ENCODE measurements around the gene RNASET2.

The RNASET2 gene

GRCh38 chr6:166989427-166990032 is 33.2 kb upstream of the RNASET2 start:
- no peak overlapping the region for H3K4me3 ChIP-seq (ENCODE audit: low read depth in 1 of 2, low read length in 2 of 2)
- peaks cover 0 to 10% of the 10 kb centered on the region in 2 donors for H3K4me1 ChIP-seq (ENCODE audit: control insufficient read depth in 1 of 2, insufficient read depth in 2 of 2, low read length in 2 of 2)
- no peaks in the 10 kb centered on the region for H3K9me3 ChIP-seq (ENCODE audit: control insufficient read depth in 1 of 2, low read length in 2 of 2)
- no peak overlapping the region for H3K9ac ChIP-seq (ENCODE audit: low read depth in 1 of 2, low read length in 2 of 2)
- H3K27me3 ChIP-seq (ENCODE audit: control insufficient read depth in 1 of 2, insufficient read depth in 2 of 2, low read length in 2 of 2), result no peaks in the 10 kb centered on the region
- no peak overlapping the region for H3K27ac ChIP-seq (ENCODE audit: low read depth, low read length)
- no peaks in the 10 kb centered on the region for H3K36me3 ChIP-seq (ENCODE audit: control insufficient read depth in 1 of 2, insufficient read depth in 2 of 2, low read length in 2 of 2)

GRCh38 chr6:166988674-166989201 is 32.4 kb upstream of the RNASET2 start:
- Histone ChIP-seq H3K9ac (ENCODE audit: low read depth in 1 of 2, low read length in 2 of 2) (no peak overlapping the region), H3K27ac (ENCODE audit: low read depth, low read length) (no peak overlapping the region)

DNA sequence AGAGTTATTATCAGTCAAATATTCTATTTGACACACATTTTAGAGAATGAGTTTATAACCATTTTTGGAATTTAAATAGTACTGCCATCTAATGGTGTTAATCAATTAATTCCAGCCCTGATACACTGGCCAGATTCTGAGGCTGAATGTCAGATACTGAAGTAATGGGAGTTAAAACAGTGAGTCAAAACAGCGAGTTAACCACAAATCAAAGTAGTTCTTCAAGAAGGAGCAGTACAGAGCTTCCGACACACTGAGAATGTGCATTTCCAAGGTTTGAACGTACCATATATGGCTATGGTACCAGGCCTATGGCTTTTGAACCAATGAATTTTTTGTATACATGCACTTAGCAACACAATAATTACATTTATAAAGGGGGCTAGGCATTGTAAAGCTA is 31.6 kb upstream of the RNASET2 start:
- Histone ChIP-seq H3K4me3 (ENCODE audit: low read depth in 1 of 2, low read length in 2 of 2) (no peak overlapping the region), H3K9me3 (ENCODE audit: control insufficient read depth in 1 of 2, low read length in 2 of 2) (no peaks in the 10 kb centered on the region), H3K9ac (ENCODE audit: low read depth in 1 of 2, low read length in 2 of 2) (no peak overlapping the region)

More at GRCh38 chr6:166988674-166989201, 32.4 kb upstream of the RNASET2 start:
- Histone ChIP-seq H3K4me3 (ENCODE audit: low read depth in 1 of 2, low read length in 2 of 2) (no peak overlapping the region), H3K27me3 (ENCODE audit: control insufficient read depth in 1 of 2, insufficient read depth in 2 of 2, low read length in 2 of 2) (no peaks in the 10 kb centered on the region), H3K36me3 (ENCODE audit: control insufficient read depth in 1 of 2, insufficient read depth in 2 of 2, low read length in 2 of 2) (no peaks in the 10 kb centered on the region), H3K9me3 (ENCODE audit: control insufficient read depth in 1 of 2, low read length in 2 of 2) (no peaks in the 10 kb centered on the region), H3K4me1 (ENCODE audit: control insufficient read depth in 1 of 2, insufficient read depth in 2 of 2, low read length in 2 of 2) (peaks cover 0 to 10% of the 10 kb centered on the region in 2 donors)

DNA sequence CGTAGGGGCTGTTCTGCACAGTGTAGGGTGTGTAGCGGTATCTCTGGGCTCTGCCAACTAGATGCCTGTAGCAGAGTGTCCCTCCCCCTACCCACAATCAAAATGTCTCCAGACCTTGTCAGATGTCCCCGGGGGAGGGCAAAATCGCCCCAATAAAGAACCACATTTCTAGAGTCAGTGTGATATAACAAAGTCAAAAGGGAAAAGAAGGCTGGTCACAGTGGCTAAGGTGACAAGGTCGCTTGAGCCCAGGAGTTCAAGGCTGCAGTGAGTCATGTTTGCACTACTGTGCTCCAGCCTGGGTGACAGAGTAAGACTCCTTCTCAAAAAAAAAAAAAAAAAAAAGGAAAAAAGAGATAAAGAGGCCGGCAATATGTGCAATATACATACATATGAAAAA is 31.1 kb upstream of the RNASET2 start:
- H3K9ac ChIP-seq (ENCODE audit: low read depth in 1 of 2, low read length in 2 of 2), result no peak overlapping the region
- no peaks in the 10 kb centered on the region for H3K27me3 ChIP-seq (ENCODE audit: control insufficient read depth in 1 of 2, insufficient read depth in 2 of 2, low read length in 2 of 2)
- no peaks in the 10 kb centered on the region for H3K9me3 ChIP-seq (ENCODE audit: control insufficient read depth in 1 of 2, low read length in 2 of 2)
- H3K4me1 ChIP-seq (ENCODE audit: control insufficient read depth in 1 of 2, insufficient read depth in 2 of 2, low read length in 2 of 2), result peaks cover 0 to 10% of the 10 kb centered on the region in 2 donors
- H3K4me3 ChIP-seq (ENCODE audit: low read depth in 1 of 2, low read length in 2 of 2), result no peak overlapping the region
- H3K27ac ChIP-seq (ENCODE audit: low read depth, low read length), result no peak overlapping the region
- no peaks in the 10 kb centered on the region for H3K36me3 ChIP-seq (ENCODE audit: control insufficient read depth in 1 of 2, insufficient read depth in 2 of 2, low read length in 2 of 2)

More for the DNA sequence above, 31.6 kb upstream of the RNASET2 start:
- H3K27ac ChIP-seq (ENCODE audit: low read depth, low read length), result no peak overlapping the region
- peaks cover 0 to 10% of the 10 kb centered on the region in 2 donors for H3K4me1 ChIP-seq (ENCODE audit: control insufficient read depth in 1 of 2, insufficient read depth in 2 of 2, low read length in 2 of 2)
- H3K27me3 ChIP-seq (ENCODE audit: control insufficient read depth in 1 of 2, insufficient read depth in 2 of 2, low read length in 2 of 2), result no peaks in the 10 kb centered on the region
- H3K36me3 ChIP-seq (ENCODE audit: control insufficient read depth in 1 of 2, insufficient read depth in 2 of 2, low read length in 2 of 2), result no peaks in the 10 kb centered on the region

DNA sequence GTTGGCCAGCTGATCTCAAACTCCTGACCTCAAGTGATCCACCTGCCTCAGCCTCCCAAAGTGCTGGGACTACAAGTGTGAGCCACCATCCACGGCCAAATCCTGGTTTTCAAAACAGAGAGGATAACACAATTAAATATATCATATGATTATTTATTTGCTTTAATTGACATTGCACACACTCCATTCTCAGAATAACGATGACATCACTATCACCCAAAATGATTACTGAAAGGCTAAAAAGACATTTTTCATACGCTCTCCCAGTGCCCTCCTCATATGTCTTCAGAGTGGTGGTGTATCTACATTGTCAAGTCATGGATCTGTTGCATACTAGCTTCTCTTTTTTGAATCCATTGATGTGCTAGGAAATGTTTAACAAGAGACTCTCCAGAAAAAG is 24.4 kb upstream of the RNASET2 start:
- Histone ChIP-seq H3K4me3 (ENCODE audit: low read depth in 1 of 2, low read length in 2 of 2) (no peak overlapping the region), H3K4me1 (ENCODE audit: control insufficient read depth in 1 of 2, insufficient read depth in 2 of 2, low read length in 2 of 2) (no peaks in the 10 kb centered on the region), H3K27ac (ENCODE audit: low read depth, low read length) (no peak overlapping the region), H3K9ac (ENCODE audit: low read depth in 1 of 2, low read length in 2 of 2) (no peak overlapping the region), H3K27me3 (ENCODE audit: control insufficient read depth in 1 of 2, insufficient read depth in 2 of 2, low read length in 2 of 2) (no peaks in the 10 kb centered on the region), H3K36me3 (ENCODE audit: control insufficient read depth in 1 of 2, insufficient read depth in 2 of 2, low read length in 2 of 2) (no peaks in the 10 kb centered on the region), H3K9me3 (ENCODE audit: control insufficient read depth in 1 of 2, low read length in 2 of 2) (no peaks in the 10 kb centered on the region)

GRCh38 chr6:166977621-166978525 is 21.5 kb upstream of the RNASET2 start:
- Histone ChIP-seq H3K4me1 (ENCODE audit: control insufficient read depth in 1 of 2, insufficient read depth in 2 of 2, low read length in 2 of 2) (no peaks in the 10 kb centered on the region), H3K27ac (ENCODE audit: low read depth, low read length) (no peak overlapping the region), H3K27me3 (ENCODE audit: control insufficient read depth in 1 of 2, insufficient read depth in 2 of 2, low read length in 2 of 2) (no peaks in the 10 kb centered on the region), H3K4me3 (ENCODE audit: low read depth in 1 of 2, low read length in 2 of 2) (no peak overlapping the region), H3K9me3 (ENCODE audit: control insufficient read depth in 1 of 2, low read length in 2 of 2) (no peaks in the 10 kb centered on the region), H3K36me3 (ENCODE audit: control insufficient read depth in 1 of 2, insufficient read depth in 2 of 2, low read length in 2 of 2) (no peaks in the 10 kb centered on the region), H3K9ac (ENCODE audit: low read depth in 1 of 2, low read length in 2 of 2) (no peak overlapping the region)

- H3K27me3 ChIP-seq (ENCODE audit: control insufficient read depth in 1 of 2, insufficient read depth in 2 of 2, low read length in 2 of 2), result no peaks in the 10 kb centered on the region
- H3K27ac ChIP-seq (ENCODE audit: low read depth, low read length), result no peak overlapping the region
- no peaks in the 10 kb centered on the region for H3K36me3 ChIP-seq (ENCODE audit: control insufficient read depth in 1 of 2, insufficient read depth in 2 of 2, low read length in 2 of 2)
- no peaks in the 10 kb centered on the region for H3K9me3 ChIP-seq (ENCODE audit: control insufficient read depth in 1 of 2, low read length in 2 of 2)
- no peak overlapping the region for H3K9ac ChIP-seq (ENCODE audit: low read depth in 1 of 2, low read length in 2 of 2)
- H3K4me1 ChIP-seq (ENCODE audit: control insufficient read depth in 1 of 2, insufficient read depth in 2 of 2, low read length in 2 of 2), result no peaks in the 10 kb centered on the region
- no peak overlapping the region for H3K4me3 ChIP-seq (ENCODE audit: low read depth in 1 of 2, low read length in 2 of 2)
Observed at GRCh38 chr6:166976636-166977035, 20.3 kb upstream of the RNASET2 start.

DNA sequence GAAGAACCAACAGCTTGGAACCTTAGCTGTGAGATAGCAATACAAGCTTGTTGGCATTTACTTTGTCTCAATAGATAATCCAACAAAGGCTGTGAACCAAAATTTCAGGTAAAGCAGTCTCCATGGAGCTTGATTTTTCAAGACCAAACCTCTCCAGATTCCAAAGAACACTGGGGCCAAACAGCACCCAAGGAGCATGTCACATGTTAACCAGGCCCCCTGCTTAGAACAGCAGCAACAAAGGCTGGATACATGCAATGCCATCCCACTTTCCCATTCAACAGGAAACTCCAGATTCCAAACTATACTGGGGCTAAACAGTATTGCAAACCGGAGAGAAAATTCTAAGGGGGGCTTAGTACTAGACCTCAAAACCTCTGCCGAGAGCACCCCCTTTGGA is 15.8 kb upstream of the RNASET2 start:
- H3K4me1 ChIP-seq (ENCODE audit: control insufficient read depth in 1 of 2, insufficient read depth in 2 of 2, low read length in 2 of 2), result no peaks in the 10 kb centered on the region

GRCh38 chr6:166971271-166971670 is 14.9 kb upstream of the RNASET2 start:
- Histone ChIP-seq H3K27me3 (ENCODE audit: control insufficient read depth in 1 of 2, insufficient read depth in 2 of 2, low read length in 2 of 2) (no peaks in the 10 kb centered on the region), H3K9ac (ENCODE audit: low read depth in 1 of 2, low read length in 2 of 2) (no peak overlapping the region), H3K4me1 (ENCODE audit: control insufficient read depth in 1 of 2, insufficient read depth in 2 of 2, low read length in 2 of 2) (no peaks in the 10 kb centered on the region), H3K9me3 (ENCODE audit: control insufficient read depth in 1 of 2, low read length in 2 of 2) (no peaks in the 10 kb centered on the region), H3K4me3 (ENCODE audit: low read depth in 1 of 2, low read length in 2 of 2) (no peak overlapping the region), H3K36me3 (ENCODE audit: control insufficient read depth in 1 of 2, insufficient read depth in 2 of 2, low read length in 2 of 2) (no peaks in the 10 kb centered on the region), H3K27ac (ENCODE audit: low read depth, low read length) (no peak overlapping the region)

More for the DNA sequence above, 15.8 kb upstream of the RNASET2 start:
- no peaks in the 10 kb centered on the region for H3K27me3 ChIP-seq (ENCODE audit: control insufficient read depth in 1 of 2, insufficient read depth in 2 of 2, low read length in 2 of 2)
- no peaks in the 10 kb centered on the region for H3K36me3 ChIP-seq (ENCODE audit: control insufficient read depth in 1 of 2, insufficient read depth in 2 of 2, low read length in 2 of 2)
- H3K27ac ChIP-seq (ENCODE audit: low read depth, low read length), result no peak overlapping the region
- no peaks in the 10 kb centered on the region for H3K9me3 ChIP-seq (ENCODE audit: control insufficient read depth in 1 of 2, low read length in 2 of 2)
- no peak overlapping the region for H3K4me3 ChIP-seq (ENCODE audit: low read depth in 1 of 2, low read length in 2 of 2)
- no peak overlapping the region for H3K9ac ChIP-seq (ENCODE audit: low read depth in 1 of 2, low read length in 2 of 2)

- Histone ChIP-seq H3K9me3 (ENCODE audit: control insufficient read depth in 1 of 2, low read length in 2 of 2) (no peaks in the 10 kb centered on the region), H3K4me3 (ENCODE audit: low read depth in 1 of 2, low read length in 2 of 2) (no peak overlapping the region), H3K9ac (ENCODE audit: low read depth in 1 of 2, low read length in 2 of 2) (no peak overlapping the region), H3K4me1 (ENCODE audit: control insufficient read depth in 1 of 2, insufficient read depth in 2 of 2, low read length in 2 of 2) (no peaks in the 10 kb centered on the region), H3K27me3 (ENCODE audit: control insufficient read depth in 1 of 2, insufficient read depth in 2 of 2, low read length in 2 of 2) (no peaks in the 10 kb centered on the region), H3K27ac (ENCODE audit: low read depth, low read length) (no peak overlapping the region), H3K36me3 (ENCODE audit: control insufficient read depth in 1 of 2, insufficient read depth in 2 of 2, low read length in 2 of 2) (no peaks in the 10 kb centered on the region)
Observed at GRCh38 chr6:166970776-166971175, 14.4 kb upstream of the RNASET2 start.
